GM21390 (cell line): ENCODE measurements around the gene PIR.

ENCODE experiments used
- ATAC-seq: cut with Tn5 transposase; IDR thresholded peaks from one replicate; pipeline ENCODE4 v1.9.1; 2021; ENCODE audit not compliant: unreplicated experiment

The PIR gene

DNA sequence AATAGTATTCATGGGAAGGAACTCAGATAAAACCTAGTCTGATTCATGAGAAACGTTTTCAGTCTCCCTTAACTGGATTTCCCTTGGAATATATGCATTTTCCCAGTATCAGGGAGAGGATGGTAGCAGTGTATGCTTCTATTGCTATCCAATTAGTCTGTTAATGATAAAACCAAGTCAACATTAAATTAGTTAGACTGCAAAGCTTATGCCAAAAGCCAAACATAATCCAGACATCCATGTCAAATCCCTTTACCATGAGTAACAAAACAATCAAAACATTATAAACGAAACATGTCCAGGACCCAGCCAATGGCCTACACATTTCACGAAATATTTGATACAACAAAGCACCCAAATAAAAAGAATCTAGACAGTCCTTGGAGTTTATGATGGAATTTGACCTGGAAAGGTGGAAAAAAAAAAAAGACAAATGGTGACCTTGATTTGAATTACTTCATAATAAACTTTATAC, 74.4 kb downstream of the PIR start:
- no peak for ATAC-seq

DNA sequence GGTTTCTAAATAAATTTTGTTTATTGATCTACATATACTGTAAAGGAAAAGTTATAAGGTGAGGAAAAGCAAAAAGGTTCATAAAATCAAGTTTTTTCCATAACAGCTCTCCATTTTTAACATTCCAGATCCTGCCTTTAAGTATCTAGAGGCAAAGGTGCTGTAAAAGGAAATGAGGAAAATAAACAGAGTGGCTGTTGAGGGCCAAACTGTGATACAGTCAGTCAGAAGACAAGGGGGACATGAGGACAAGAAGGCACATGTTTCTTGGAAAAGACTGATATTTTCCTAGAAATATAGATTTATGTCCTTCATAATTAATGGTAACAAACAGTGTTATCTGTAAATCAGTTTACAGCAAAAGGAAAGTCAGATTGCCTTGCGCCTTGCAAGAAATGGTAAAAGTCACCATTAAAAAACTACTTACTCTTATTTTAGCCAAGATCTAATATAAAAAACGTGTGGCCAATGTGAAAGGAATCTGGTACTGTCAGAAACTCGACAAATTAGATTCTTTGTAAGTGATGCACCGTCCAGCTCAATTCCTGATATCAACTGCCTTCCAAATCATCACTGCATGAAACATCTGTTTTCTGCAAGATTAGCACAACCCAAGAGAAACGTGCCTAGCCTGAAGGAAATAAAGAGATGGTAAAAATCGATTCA, 75.0 kb downstream of the PIR start:
- no peak for ATAC-seq

DNA sequence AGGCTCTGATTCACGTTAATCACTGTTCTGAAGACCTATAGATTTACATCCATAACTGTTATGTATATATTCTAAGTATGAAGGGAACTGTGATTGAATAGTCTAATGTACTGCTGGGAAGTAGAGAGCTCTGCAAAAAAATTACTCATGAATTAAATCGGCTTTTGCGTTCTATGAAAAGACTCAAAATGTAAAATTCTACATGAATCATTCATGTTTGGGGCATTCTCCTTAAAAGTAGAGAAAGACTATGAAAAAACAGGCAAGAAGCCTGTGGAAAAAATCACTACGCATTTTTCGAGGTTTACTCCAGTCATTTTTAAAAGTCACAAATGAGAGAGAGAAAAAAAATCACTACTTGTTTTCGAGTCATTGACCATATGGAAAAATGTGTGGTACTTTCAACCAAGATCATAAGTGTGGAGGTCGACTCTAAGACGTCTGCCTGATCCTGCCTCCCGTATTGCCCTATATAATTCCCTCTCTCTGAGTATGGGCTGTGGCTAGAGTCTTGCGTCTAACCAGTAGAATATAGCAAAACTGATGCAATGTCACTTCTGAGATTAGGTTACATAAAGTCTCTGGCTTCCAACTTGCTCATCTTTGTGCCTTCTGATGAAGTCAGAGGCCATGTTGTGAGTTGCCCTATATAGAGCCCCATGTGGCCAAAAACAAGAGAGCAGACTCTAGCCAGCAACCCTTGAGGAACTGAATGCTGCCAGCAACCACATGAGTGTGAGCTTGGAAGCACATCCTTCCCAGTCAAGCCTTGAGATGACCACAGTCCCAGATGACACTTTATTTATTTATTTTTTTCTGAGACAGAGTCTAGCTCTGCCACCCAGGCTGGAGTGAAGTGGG, 76.8 kb downstream of the PIR start:
- ATAC-seq, result no peak

DNA sequence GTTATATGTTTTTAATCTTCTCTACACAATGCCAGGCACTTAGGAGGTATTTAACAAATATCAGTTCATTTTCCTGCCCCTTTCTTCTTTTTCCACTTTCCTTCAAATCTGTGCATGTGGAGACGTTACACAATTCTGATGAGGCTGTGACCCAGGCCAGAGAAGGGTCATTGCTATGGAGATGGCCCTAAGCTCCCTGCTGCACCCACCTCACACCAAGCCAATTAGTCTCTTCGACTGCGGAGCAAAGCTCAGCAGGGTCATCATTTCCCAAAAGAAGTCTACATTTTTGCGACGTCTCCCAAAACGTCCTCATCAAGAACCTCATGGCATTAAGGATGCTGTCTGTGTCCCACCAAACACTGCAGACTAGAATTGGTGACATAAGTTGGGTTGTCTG, 80.0 kb downstream of the PIR start:
- no peak for ATAC-seq

DNA sequence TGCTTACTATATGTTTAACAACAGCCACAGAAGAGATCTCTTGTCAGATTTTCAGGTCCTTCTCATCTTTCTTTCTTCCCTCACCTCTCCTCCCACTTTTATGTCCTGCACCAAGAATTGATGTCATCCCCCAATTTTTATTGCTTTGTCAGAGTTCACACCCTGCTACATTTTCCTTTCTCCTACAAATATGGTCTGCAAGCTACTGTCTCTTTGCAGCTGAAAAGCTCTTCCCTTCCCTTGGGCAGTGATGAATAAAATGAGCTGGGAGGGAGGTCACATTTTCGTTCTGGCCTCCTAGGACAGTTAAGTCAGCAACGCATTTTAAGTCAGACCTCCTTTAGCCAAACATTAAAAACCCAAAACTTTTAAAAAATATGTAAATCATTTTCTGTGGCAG, 82.2 kb downstream of the PIR start:
- ATAC-seq, result no peak

DNA sequence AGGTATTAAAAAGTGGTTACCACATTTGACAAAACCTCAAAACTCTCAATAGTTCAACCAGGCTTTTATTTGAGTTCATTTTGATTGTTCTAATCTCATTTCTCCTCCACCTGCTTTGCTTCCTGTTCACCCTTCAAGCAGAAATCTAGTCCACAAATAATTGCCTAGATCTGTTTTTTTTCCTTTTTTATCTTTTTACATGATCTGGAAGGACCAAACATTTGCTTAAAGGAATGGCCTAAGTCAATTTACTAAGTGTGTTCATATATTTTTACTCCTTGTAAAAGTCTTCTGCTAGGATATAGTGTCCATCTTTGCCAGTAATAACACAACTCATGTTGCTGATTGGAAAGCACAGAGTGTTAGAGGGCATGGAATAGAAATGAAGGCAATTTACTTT, 82.7 kb downstream of the PIR start:
- no peak for ATAC-seq

DNA sequence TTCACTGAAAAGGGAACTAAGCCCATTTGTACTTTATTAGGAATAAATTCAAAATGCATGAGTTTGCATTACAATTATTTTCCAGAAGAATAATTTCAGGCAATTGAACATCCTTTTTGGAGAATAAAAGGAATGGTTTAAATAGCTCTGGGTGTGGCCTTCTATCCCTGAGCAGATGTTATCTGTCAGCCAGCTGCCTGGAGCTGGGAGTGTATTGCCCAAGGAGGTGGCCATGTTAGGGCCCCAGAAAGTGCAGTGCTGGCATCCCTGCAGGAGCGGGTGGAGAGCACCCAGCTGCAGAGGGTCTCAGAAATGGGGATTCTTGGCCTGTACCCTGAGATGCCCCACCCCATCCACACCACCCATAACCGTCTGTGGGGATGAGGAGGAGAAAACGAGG, 87.3 kb downstream of the PIR start:
- no peak for ATAC-seq

DNA sequence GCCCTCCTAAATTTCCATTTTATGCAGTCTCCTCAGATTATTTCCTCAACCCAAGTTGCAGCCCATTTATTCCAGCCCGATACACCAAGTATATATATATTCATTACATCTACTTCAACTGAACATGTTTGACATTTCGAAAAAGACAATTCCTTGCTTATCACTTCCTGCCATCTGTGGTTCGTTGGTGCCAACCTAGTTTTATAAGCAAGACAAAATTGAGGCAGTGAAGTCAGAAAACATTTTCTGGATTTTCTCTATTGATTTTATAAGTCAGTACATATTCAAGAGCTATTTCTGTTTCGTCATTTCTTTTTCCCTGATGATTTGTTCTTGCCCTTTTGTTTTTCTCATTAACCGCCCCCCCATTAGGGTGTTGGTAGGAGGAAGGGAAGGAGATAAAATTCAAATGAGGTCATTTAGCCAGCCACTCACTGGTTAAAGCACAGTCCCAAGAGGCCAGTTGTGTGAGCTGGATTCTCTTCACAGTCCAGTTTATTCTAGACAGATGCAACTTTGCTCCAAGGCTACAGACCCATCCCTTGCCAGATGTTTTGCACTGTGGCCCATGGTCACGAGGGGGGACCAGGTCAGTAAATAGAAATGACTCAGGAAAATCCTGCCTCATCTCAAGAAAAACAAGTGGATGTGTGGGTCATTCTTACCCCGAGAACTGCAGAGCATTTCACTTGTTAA, 88.6 kb downstream of the PIR start:
- ATAC-seq, result no peak

DNA sequence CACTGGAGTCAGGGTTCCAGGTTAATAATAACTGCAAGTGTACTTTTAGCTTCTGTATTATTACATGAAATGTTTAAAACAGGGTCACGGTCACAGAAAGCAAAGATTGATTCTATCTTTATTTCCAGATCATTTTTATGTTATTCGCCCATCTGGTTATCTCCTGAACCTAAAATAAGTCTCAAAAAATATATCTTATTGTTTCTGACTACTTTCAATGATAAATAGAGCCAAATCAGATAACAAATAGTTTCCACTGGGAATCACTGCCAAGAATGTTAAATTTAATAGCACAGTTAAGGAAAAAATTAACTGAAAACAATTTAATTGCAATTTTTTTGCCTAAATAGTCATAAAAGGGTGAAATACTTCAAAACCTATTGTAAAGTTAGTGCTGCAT, 91.8 kb downstream of the PIR start:
- ATAC-seq, result no peak

DNA sequence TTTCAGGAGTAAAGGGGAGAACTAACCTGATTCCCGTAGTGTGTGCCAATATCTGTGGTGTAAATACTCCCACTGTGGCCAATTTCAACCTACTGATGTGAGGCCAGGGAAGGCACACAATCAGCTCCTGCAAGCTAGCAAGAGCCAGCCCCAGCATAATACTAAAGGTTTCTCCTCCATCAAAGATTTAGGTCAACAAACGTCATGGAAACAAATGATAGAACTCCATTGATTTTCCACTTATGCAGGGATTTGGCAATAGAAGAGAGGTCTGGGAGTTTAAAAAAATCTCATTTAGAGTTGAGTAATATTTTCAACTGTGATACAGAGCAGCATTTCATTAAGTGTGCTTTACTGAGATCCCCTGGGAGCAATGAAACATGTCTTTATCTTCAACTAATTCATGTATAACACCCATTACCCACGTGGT, 93.2 kb downstream of the PIR start:
- ATAC-seq, result no peak

DNA sequence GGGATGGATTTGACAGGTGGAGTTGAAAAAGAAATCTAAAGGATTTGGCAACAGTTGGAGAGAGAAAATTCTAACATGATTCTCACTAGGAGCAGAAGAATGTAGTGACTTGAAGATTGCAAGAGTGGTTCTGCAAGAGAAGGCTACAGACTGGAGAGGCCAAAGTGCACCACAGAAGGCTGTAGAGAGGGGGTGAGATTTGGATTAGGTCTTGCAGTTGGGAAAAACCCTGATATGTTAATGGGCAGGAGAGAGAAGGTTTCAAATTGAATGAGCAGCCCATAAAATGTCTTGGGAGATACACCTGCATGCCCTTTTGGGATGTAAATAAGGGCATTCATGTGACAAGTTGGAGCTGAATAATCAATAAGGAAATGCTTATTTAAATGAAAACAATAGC, 94.3 kb downstream of the PIR start:
- ATAC-seq, result no peak

DNA sequence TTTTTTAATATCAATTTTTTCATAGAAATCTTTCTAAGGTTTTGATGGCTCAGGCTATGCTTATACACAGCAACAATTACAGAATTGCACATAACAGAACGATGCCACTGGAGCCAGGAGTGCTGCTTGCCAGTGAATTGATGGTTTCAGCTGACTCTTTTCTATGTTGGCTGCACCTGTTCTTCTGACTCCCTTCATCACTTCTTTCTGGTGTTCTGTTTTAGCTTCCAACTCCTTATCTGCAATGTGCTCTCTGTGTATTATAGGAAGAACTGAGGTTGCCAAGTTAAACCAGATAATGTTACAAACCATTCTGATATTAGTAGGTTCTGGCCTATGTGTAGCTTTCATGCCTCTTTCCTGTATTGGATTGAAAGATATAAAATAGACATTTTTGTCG, 97.3 kb downstream of the PIR start:
- no peak for ATAC-seq

DNA sequence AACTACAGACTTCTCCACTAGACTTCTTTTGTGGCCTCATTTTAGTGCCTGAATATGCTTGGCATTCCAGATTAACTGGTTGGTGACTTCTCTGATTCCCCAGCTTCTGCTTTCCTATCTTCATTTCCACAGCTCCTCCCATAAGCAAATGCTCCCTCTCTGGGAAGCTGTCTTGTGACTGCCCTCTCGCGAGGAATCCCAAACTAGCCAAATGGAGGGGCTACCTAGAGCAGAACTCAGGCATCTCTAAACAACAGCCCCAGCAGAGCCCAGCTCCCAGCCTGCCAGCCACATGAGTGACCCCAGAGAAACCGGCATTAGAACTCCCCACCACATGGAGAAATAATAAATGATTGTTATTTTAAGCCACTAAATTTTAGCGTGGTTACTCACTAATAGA, 101.3 kb downstream of the PIR start:
- ATAC-seq, result no peak

DNA sequence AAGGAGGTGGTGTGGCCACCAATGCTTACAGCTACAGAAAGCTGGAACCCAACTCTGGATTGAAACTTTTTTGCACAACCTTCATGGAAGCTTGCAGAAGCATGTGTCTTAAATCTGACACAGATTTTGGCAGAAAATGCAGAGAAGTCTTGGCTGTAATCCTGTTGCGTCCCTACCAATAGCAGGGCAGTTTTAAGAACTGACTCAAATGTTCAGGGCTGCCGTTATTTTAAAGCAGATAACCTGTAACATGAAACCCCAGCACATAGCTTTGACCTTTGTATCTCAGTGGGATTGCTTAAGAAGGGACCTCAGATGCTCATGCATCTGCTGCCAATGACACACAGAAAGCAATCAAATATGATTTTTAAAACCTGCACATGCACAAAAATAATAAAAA, 108.8 kb downstream of the PIR start, which contains the start of gene VEGFD:
Gene VEGFD, minus strand, starts transcription at position 110 of the 400 bp plus-strand sequence. CDS start 467 bp downstream, outside the sequence.
- no peak for ATAC-seq

DNA sequence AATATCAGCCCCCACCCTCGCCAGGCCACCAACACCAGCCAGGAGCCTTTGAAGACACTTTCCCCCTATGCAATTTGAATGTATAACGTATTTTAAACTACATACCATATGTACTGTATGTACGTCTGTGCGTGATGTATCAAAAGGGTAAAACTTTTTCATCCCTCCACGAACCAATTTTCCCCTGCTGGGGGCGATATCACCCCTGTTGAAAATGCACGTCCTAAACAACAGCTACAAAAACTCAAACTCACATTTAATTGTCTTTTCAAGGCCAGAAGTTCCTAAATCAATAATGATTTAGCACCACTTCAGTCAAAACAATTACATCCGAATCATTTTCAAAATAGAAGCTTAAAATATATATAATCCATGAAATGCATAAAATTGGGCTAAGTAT, 110.3 kb downstream of the PIR start:
- ATAC-seq, result no peak

DNA sequence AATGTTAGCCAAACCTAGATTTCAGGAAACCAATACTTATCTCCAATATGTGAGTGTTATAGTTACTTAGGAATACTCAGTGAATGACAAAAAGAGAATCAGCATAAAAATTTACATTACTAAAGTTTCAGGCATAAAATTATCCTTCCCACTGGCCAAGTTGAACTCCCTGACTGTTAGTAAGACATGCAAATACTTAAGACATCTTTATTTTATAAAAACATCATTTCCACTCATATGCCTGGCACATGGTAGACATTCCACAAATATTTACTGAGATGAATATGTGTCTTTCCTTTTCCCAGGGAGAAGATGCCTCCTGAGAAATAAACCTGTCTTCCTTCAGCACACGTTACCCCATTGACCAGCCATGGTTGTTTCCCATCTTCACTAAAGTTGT, 116.2 kb downstream of the PIR start:
- ATAC-seq, result no peak

DNA sequence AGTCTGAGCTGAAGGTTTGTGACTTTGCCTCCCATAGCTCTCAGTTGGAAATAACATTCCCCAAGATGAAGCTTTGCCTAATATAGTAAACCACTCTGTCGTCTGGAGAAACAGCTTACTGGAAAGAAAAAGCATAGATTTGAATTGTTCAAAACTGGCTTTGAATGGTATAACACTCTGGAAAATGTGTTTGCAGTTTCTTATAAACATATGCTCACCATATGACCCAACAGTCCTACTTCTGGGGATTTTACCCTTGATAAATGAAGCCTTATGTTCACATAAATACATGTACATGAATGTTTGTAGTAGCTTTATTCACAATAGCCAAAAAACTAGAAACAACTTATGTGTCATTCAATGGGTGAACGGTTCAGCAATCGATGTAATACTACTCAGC, 119.2 kb downstream of the PIR start:
- no peak for ATAC-seq

DNA sequence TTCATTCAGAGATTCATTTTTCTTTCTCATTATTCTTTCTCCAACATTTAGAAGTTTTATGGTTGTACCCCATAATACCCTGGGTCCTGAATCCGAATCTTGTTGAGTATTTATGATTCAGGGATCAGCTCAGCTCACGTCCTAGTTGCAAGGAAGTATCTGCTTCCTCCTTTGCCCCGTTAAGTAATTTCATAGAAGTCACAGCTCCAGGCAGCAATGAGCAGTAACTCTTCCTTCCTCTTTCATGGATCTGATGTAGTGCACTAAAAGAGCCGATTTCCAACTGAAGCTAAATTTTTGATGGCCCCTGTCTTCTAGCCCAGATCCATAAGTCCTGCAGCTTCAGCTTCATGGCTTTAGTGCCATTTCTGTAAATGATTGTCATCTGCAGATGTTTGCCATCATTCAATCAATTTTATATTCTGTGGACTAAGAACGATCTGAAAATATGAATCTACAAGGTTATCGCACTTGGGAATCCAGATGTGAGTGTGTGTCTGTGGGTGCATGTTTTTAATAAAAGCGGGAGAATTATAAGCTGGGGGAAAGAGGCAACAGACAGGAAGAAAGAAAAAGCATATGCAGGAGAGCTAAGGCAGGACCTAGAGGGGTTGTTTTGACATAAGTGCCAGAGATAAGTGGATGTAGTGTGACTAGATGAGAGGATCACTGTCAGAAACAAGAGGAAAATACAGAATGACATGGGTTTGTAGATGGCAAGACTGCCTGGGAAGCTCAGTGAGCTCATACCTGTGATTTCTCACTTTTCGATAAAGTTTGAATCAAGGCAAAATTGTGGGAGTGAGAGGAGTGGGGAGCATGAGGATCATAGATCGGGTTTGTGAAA, 126.4 kb downstream of the PIR start:
- no peak for ATAC-seq

DNA sequence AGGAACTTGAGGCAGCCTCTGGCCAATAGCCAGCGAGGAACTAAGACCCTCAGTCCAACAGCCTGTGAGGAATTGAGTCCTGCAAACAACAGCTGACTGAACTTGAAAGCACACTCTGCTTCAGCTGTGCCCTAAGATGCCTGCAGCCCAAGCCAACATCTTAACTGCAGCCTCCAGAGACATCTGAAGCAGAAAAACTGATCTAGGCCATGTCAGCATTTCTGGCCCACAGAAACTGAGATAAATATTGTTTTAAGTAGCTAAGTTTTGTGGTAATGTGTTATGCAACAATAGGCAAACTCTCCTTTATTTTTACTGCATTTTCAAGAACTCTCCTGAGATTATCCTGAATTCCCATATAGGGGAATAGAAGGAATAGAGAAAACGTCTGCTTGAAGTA, 133.4 kb downstream of the PIR start:
- ATAC-seq, result no peak

DNA sequence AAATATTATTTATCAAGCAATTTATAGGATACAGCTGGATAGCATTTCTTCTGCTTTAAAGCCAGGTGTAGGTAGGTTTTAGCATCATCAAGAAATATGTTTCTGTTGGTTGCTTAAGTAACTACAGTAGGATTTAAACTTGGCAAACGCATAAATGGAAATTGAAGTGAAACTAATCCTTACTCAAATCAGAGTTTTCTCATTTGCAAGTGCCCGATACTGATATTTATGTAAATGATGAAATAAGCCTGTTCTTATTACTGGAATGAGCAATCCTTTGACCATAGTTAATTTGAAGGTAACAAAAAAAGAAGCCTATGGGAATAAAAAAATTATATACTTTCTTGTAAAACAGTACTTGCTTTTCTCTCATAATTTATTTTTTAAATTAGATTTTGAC, 134.6 kb downstream of the PIR start:
- no peak for ATAC-seq

DNA sequence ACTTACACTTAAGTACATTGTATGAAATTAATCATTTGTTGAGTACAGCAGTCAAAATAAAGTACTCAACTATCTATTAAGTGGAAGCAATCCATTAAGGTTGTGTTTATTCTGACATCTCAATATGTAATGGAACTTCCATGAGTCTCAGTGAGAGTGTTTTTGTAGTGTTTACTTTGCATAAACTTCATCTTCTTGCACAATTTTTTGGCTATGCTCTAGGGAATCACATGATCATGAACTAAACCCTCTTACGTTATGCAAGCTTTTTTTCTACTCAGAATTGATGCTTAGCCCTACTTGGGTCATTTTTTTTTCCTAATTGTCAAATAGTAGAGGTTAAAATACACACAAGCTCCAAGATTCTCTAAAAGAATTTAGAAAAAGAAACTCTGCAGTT, 136.7 kb downstream of the PIR start:
- no peak for ATAC-seq
